Stimulated activated CD8-positive, alpha-beta memory T cell treated with anti-CD3 and anti-CD28 coated beads, Interleukin-4, amount 100 ng/mL, for 4 hours (primary cell): Measurements from ENCODE around the gene HNRNPH2.

ENCODE experiments used
- DNase-seq, 2 donors: peaks; one replicate each; pipeline ENCODE4 v3.0.0-alpha.2; 2020; ENCODE audit warnings: low read depth in 2 of 2, low spot score in 1 of 2

Gene HNRNPH2

DNA sequence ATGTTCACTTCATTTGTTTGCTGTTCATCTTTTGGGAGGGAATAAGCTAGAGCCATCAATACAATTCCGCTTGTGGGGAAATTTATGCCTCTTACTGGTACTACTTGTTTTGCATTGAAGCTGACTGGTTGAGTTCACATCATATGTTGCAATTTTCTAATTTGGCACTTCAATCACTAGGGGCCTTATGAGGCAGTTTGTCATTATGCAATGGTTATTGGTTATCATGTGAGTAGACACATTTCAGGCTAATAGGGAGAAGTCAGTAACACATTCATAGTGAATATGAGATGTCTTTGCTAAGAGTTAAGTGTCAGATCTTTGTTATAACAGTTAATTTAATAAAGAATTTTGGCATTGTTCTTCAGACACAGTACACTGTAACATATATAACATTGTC, 12.2 kb upstream of the HNRNPH2 start:
- no peak for DNase-seq

DNA sequence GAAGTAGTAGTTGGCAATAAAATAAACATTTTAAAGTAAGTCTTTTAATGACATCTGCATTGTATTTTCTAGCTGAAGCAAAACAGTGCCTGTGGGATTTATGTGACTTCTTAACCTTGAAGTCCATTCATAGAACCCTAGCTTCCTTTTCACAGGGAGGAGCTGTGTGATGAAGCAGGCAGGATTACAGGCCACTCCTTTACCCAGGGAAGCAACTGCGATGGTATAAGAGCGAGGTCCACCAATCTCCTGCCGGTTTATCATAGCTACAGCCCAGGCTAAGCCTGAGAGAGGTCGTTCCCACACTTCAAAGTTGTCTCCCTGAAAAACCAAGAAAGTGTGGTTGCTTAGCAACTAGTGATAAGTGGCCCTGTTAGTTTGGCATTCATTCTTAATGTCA, 10.2 kb upstream of the HNRNPH2 start:
- no peak for DNase-seq

GRCh38 chrX:101398694-101399093, 9.3 kb upstream of the HNRNPH2 start:
- DNase-seq, result no peak

- no peak for DNase-seq
These were observed 8.2 kb upstream of the HNRNPH2 start for GRCh38 chrX:101399825-101400224.

- no peak for DNase-seq
These were observed 765 bp upstream of the HNRNPH2 start for GRCh38 chrX:101407167-101407747.

GRCh38 chrX:101408532-101408841, 465 bp downstream of the HNRNPH2 start:
- DNase-seq, result no peak

- DNase-seq, result no peak
These were observed 1.0 kb downstream of the HNRNPH2 start for GRCh38 chrX:101409043-101409442.

GRCh38 chrX:101410461-101410860, 2.4 kb downstream of the HNRNPH2 start:
- DNase-seq, result no peak

DNA sequence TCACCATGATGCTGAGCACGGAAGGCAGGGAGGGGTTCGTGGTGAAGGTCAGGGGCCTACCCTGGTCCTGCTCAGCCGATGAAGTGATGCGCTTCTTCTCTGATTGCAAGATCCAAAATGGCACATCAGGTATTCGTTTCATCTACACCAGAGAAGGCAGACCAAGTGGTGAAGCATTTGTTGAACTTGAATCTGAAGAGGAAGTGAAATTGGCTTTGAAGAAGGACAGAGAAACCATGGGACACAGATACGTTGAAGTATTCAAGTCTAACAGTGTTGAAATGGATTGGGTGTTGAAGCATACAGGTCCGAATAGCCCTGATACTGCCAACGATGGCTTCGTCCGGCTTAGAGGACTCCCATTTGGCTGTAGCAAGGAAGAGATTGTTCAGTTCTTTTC, 4.0 kb downstream of the HNRNPH2 start:
- no peak for DNase-seq

GRCh38 chrX:101415180-101416145, 7.4 kb downstream of the HNRNPH2 start:
- no peak for DNase-seq

DNA sequence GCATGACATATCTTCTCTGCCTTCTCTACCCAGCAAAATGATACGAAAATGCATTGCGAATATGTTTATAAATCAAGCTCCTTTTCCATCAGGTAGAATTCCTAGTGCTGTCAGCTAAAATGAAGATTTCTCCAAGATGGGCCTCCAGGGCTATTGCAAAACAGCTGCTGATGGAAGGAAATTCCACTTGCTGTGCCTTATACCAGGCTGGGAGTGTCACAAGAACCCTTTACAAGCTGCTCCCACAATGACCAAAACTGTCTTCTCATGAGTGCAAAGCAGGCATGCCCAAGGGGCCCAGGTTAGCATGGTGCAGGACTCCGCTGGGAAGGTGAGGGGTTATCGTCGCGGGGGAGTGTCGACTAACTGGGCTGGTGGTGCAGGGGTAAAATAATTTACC, 8.7 kb downstream of the HNRNPH2 start:
- DNase-seq, result no peak

GRCh38 chrX:101417190-101417589, 9.2 kb downstream of the HNRNPH2 start:
- no peak for DNase-seq

- no peak for DNase-seq
These were observed 10.2 kb downstream of the HNRNPH2 start for GRCh38 chrX:101417981-101418841.

DNA sequence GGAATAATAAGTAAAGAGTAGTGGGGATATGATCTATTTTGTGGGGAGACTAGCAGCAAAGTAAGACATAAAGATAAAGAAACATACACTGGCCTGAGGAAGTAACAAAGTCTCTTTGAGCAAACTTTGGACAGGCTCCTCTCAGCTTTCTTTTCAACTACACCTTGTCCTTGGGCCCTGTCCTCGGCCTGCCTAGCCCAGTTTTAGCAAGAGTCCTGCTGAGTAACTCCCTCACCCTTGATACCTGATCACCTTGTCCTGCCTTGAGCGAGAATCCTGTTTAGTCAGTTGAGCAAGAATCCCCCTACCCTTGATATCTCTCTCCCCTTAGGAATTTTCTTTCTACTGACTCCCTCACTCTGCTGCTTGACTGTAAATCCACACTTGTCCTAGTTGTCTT, 11.5 kb downstream of the HNRNPH2 start:
- no peak for DNase-seq

DNA sequence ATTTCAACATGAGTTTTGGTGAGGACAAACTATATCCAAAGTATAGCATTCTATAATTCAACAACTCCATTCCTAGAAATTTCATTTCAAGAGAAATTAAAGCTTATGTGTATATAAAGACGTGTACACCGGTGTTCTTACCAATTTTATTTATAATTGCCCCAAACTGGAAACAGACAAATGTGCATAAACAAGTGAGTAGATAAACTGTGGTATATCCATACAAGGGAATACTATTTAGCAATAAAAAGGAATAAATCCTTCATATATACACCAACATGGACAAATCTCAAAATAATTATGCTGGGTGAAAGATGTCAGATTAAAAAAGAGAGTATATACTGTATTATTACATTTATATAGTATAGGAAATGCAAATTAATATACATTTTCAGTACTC, 19.9 kb downstream of the HNRNPH2 start:
- no peak for DNase-seq

GRCh38 chrX:101429934-101430333, 21.9 kb downstream of the HNRNPH2 start:
- DNase-seq, result no peak

- no peak for DNase-seq
These were observed 22.5 kb downstream of the HNRNPH2 start for GRCh38 chrX:101430457-101431078.

GRCh38 chrX:101442085-101442484, 34.1 kb downstream of the HNRNPH2 start:
- DNase-seq, result no peak

DNA sequence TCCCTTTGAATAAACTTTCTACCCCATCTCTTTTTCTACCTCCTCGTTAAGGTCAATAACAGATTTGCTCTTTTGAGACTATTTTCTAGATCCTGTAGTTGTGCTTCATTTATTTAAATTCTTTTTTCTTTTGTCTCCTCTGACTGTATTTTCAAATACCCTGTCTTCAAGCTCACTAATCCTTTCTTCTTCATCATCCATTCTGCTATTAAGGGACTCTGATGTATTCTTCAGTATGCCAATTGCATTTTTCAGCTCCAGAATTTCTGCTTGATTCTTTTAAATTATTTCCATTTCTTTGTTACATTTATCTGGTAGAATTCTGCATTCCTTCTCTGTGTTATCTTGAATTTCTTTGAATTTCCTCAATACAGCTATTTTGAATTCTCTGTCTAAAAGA, 41.3 kb downstream of the HNRNPH2 start:
- no peak for DNase-seq

GRCh38 chrX:101450085-101450484, 42.1 kb downstream of the HNRNPH2 start:
- no peak for DNase-seq

DNA sequence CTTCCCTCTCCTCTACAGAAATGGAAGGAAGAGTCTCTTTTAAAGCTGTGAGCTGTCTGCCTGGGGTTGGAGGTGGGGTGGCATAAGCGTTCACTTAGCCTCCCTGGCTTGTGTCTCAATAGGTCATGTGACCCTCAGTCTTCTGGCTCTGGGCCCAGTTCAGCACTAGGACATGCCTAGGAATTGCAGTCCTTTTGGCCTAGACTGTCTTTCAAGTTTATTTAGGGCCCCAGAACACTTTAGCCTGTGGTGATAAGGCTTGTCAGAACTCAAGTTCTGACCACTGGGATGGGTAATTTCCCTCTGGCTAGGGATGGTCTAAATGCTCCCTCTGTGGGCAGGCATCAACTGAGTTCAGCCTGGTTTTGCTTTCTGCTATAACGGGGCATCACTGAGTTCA, 42.9 kb downstream of the HNRNPH2 start:
- DNase-seq, result no peak
